Middle frontal gyrus (tissue), 1 donor: ENCODE results near the gene EIF2S3B.

ENCODE experiments used
- DNase-seq: peaks from one replicate; pipeline ENCODE4 v3.0.0-alpha.2; 2015; ENCODE audit warnings: low spot score; ENCODE audit errors: extremely low spot score

Gene EIF2S3B

GRCh38 chr12:10554228-10554755 lies 48.6 kb downstream of the EIF2S3B start:
- no peak for DNase-seq

- no peak for DNase-seq
Measured at GRCh38 chr12:10554756-10555481, 49.2 kb downstream of the EIF2S3B start.

GRCh38 chr12:10557329-10557728 lies 51.6 kb downstream of the EIF2S3B start:
- no peak for DNase-seq

- DNase-seq: no peak
Measured at GRCh38 chr12:10557766-10558165, 52.1 kb downstream of the EIF2S3B start.
